Brain pericyte (primary cell): ENCODE measurements around the gene CDH4.

Source experiments
- DNase-seq: peaks from one replicate; pipeline ENCODE4 v3.0.0-alpha.2; 2012; ENCODE audit warnings: low read depth, low spot score

CDH4 gene

DNA sequence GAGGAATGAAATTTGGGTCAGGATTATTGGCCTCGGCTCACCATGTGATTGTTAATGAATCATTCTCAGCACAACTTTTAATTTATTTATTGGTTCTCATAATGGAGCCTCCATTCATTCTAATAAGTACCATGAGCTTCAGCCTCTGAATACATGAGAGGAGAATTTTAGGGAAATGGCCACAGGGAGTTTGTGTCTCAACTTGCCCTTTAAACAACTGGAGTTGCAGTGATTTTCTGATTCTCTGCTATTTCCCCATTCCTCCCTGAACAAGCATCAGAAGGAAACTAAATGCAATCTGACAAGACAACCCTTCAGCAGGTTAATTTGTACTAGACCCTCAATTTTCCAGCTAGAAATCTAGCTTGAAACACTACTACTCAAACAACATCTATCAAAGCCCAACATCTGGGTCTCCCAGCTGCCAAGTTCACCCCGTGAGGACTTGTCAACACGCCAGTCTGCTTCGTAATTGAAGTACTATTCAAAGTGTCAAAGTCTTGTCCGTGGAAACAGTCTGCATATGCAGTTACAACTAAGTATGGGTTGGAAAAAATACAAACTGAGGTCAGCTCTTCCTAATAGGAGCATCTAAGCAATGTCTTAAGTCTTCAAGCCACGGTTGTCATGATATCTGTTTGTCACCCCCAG is 235.4 kb downstream of the CDH4 start:
- DNase-seq = no peak

- DNase-seq = no peak
Observed at GRCh38 chr20:61487997-61488371, 235.9 kb downstream of the CDH4 start.

DNA sequence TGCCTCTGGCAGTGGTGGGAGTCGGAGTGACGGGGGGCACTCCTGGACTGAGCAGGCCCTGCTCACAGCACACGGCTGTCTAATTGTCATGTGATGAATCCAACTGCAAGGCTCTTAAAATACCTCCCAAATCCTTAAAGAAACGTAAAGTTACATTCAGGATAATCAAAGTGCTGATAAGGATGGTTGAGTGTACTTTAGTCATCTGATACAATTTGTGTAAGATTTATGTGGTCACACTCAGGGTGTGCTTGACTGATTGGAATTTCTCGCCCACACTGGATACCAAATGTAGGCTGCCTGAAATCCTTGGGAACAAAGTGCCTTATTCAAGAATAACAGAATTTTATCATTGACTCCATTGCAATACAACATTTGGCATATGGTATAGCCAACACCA is 238.7 kb downstream of the CDH4 start:
- no peak for DNase-seq

DNA sequence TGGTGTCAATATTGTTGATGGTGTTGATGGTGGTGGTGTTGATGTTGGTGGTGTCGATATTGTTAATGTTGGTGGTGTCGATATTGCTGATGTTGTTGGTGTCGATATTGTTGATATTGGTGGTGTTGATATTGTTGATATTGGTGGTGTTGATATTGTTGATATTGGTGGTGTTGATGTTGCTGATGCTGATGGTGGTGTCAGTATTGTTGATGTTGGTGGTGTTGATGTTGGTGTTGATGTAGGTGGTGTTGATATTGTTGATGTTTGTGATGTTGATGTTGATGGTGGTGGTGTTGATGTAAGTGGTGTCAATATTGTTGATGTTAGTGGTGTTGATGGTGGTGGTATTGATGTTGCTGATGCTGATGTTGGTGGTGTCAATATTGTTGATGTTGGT is 240.0 kb downstream of the CDH4 start:
- DNase-seq = no peak

DNA sequence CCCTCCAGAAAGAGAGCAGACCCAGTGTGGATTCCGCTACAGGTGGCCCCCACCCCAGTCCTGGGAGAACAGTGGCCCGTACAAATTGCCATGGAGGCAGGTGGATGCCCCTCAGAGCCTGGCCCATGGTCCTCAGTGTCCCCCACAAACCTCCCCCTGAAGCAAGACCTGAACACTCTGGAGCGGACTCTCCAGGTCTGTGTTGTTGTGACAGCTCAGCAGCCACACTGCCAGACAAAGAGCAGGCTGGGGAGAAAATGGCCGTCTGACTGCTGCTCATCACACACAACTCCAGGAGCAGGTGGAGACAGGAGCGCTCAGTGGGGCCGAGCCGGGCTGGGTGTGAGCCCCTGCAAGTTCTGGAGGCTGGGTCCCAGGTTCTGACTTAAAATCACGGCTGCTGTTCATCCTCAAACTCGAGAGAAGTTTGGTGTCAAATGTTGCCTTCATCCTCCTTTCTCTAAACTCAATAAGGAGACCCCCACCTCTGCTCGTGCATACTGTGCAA is 241.8 kb downstream of the CDH4 start:
- no peak for DNase-seq

DNA sequence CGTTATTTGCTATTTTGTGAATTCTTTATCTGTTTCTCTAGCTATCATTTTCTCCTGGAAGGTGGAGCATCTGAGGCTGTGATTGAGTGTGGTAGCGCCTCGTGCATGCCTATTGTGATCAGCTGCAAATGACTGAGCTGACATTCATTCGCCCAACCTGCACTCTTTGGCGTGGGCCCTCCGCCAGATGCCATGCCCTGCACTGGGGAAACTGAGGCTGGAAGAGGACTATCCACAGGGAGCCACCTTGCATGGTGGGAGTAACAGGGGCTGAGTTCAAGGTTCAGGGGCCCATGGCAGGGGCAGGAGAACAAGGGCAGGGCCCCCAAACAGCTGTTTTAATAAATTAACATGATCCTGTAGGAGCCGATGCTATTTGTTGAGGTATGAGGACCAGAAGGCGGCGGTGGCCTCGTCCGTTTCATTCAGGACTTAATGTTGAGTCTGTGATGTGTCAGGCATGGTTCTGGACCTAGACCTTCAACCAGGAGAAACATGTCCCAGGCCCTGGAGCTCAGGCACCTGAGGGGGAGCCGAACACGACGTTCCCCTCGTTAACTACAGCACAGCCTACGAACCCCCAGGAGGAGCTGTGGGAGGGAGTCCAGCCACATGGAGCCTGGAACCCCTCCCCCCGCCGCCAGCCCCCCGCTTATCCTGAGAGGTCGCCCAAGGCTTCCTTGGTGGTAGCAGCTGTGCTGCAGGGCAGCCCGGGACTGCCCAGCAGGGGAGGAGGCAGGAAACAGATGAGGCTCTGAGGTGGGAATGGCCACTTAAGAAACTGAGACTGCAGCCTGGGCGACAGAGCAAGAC is 242.9 kb downstream of the CDH4 start:
- DNase-seq = no peak

DNA sequence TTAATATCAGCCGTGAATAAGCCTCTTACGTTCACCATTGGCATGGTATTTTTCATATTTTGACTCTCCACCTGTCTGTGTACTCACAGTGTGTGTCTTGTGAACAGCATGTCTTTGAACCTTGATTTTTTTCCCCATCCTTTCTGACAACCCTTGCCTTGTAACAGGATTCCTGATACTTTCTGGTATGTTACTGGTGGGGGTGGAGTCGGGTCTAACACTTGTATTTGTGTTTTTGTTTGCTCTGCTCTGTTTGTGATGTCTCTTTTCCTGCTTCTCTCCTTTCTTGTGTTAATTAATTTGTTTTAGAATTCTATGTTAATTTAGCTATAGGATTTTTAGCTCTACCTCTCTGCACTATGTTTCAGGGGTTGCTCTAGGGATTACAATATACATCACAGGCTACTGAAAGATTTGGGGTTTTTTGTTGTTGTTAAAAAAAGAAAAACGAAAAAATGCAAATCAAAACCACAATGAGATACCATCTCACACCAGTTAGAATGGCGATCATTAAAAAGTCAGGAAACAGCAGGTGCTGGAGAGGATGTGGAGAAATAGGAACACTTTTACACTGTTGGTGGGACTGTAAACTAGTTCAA is 245.1 kb downstream of the CDH4 start:
- DNase-seq = no peak

DNA sequence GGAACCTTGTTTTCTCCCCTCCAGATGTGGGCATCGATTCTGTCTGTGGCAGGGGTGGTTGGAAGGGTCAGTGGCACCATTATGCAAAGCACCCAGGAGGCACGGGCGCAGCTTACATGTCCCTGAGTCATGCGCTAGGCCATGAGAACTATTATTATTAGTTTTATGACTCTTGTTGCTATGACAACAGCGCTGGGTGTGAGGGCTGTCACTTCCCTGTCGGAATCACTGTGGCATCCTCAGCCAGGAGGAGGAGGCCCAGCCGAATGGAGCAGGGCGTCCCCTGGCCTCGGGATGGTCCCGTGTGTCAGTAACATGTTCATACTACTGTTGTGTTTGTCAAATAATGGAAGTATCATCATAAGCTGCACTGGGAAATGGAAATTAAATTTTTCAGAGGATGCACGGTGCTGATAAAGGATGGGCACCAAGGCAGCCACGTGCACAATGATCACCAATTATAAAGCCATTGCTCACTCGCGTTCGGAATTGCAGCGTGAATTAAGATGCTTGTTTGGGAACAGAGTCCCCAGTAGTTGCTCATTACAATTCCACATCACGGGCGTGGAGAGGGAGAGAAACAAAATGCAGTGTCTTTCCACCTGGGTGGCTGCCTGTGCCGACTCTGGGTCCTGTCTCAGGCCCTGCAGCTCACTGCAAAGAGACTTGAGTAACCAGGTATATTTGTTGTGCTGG is 247.9 kb downstream of the CDH4 start:
- no peak for DNase-seq

- DNase-seq = no peak
Observed at GRCh38 chr20:61500791-61501321, 248.8 kb downstream of the CDH4 start.

- no peak for DNase-seq
Observed at GRCh38 chr20:61502433-61502832, 250.4 kb downstream of the CDH4 start.

DNA sequence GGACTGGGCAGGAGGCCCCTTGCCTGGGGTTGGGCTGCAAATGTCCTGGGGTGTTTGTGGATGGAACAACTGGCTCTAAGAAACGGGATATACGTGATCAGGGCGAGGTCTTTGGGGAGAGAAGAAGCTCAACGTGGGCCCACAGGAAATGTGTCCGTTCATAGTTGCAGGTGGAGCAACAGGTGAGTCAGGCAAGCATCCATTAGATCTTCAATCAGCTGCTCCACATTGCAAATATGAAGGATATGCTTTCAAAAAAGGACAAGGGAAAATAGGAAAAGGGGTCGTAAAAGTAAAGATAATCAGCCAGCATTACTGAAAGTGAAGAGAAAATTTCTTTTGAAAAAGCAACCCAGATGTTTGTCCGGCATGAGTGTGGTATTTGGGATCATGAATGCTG is 251.0 kb downstream of the CDH4 start:
- DNase-seq = no peak

- no peak for DNase-seq
Observed at GRCh38 chr20:61505508-61505907, 253.4 kb downstream of the CDH4 start.

- DNase-seq = no peak
Observed at GRCh38 chr20:61507778-61508177, 255.7 kb downstream of the CDH4 start.

GRCh38 chr20:61508301-61509096 is 256.4 kb downstream of the CDH4 start:
- DNase-seq = no peak

- DNase-seq = no peak
Observed at GRCh38 chr20:61510778-61511330, 258.8 kb downstream of the CDH4 start.

- no peak for DNase-seq
Observed at GRCh38 chr20:61512475-61512874, 260.4 kb downstream of the CDH4 start.

DNA sequence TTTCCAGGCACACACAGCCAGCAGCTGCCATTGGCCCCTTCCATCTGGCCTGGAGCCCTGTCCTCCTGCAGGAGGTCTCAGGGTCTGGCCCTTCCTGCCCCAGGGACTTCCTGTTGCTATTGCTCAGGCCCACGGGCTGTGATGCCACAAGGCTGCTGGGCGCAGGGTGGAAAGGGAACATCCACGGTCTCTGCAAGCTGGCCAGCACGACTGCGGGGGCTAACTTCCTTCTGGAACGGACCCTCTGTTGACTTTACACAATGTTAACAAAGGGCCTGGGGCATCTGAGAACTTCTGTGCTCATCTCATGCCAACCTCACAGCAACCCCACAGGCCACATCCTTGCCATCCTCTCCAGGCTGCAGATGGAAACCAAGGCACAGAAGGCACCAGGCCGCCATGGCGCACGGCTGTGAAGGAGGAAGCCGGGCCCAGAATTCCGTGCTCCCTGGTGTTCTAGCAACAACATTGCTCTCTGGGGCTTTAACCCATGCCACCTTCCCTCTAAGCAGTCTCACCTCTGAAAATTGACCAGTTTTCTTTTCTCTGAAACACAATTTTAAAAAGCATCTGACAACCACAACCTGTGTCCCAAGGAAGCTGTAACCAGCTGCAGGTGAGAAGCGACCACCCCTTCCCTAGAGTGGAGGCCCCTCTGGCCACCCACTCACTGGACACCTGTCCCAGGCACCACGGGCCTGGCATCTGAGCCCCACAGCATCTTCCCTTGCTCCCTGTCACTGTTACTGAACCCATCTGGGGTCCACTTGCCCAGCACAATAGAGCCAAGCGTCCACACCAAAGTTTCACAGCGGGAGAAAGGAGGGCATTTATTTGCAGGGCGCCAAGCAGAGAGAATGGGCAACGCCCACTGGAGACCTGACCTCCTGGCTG is 261.3 kb downstream of the CDH4 start:
- no peak for DNase-seq

- no peak for DNase-seq
Observed at GRCh38 chr20:61514018-61514365, 261.9 kb downstream of the CDH4 start.

- DNase-seq = no peak
Observed at GRCh38 chr20:61514396-61514795, 262.3 kb downstream of the CDH4 start.
